ENCODE results near the gene DOCK6.

DNA sequence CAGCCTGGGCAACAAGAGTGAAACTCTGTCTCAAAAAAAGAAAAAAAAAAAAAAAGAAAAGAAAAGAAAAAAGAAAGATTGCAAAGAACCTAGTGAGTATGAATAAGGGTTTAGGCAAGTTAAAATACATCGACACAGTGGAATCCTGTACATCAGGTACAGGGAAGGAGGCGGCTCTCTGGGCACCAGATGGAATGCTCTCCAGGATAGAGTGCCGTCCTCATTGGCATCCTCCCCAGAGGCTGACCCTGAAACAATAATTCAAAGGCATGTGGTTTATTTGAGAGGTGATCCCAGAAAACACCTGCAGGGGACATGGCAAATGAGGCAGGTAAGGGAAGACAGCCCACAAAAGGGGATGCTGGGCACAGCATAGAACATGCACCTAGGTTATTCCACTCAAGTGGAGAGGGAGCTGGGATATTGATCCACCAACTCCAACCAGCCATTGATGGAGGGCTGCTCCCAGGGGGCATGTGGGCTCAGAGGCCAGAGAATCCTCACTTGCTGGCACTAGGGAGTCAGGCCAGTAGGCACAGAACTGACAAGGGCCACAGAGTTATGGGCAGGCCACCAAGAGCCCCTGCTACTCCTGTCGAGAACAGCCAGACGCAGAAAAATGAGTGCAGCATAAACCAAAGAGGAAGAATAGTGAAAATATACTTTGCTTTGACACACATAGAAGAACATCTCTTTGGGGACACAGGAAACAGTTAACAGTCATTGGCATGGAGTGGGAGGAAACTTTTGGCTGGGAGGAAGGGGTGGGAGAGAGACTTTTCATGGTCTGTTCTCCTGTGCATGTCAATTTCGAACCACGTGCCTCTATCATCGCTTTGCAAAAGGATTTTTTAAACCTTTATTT lies 37.9 kb upstream of the DOCK6 start:
- TF ChIP-seq, protein P1, sequence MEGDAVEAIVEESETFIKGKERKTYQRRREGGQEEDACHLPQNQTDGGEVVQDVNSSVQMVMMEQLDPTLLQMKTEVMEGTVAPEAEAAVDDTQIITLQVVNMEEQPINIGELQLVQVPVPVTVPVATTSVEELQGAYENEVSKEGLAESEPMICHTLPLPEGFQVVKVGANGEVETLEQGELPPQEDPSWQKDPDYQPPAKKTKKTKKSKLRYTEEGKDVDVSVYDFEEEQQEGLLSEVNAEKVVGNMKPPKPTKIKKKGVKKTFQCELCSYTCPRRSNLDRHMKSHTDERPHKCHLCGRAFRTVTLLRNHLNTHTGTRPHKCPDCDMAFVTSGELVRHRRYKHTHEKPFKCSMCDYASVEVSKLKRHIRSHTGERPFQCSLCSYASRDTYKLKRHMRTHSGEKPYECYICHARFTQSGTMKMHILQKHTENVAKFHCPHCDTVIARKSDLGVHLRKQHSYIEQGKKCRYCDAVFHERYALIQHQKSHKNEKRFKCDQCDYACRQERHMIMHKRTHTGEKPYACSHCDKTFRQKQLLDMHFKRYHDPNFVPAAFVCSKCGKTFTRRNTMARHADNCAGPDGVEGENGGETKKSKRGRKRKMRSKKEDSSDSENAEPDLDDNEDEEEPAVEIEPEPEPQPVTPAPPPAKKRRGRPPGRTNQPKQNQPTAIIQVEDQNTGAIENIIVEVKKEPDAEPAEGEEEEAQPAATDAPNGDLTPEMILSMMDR (conservative IDR thresholded peaks at IDR 0.05; ENCODE audit: low read length) = no peak
- TF ChIP-seq EZH2phosphoT487 (IDR thresholded peaks at IDR 0.05; ENCODE audit: borderline replicate concordance, low read depth, low read length) = no peak
